HG03354 (cell line): ENCODE measurements around the gene ABCA5.

Experiments used
- ATAC-seq: cut with Tn5 transposase; IDR thresholded peaks from one replicate; pipeline ENCODE4 v1.9.1; 2021; ENCODE audit warnings: mild to moderate bottlenecking; ENCODE audit not compliant: unreplicated experiment, poor library complexity, severe bottlenecking

Gene ABCA5

GRCh38 chr17:69327060-69327831, at the start of gene ABCA5:
TSS of gene ABCA5 (minus strand) at chr17:69327133. CDS start at chr17:69314415, 12,718 bp downstream.
- ATAC-seq, result peak; percentile 93

GRCh38 chr17:69375229-69375628, 48.3 kb upstream of the ABCA5 start:
- ATAC-seq, result no peak

- no peak for ATAC-seq
These were observed 46.1 kb upstream of the ABCA5 start for GRCh38 chr17:69373069-69373468.

GRCh38 chr17:69367298-69367697, 40.4 kb upstream of the ABCA5 start:
- ATAC-seq, result peak; percentile 95

- no peak for ATAC-seq
These were observed 36.7 kb upstream of the ABCA5 start for GRCh38 chr17:69363488-69364210.

GRCh38 chr17:69361156-69361555, 34.2 kb upstream of the ABCA5 start:
- no peak for ATAC-seq

GRCh38 chr17:69358688-69359596, 32.0 kb upstream of the ABCA5 start:
- no peak for ATAC-seq

GRCh38 chr17:69357701-69358100, 30.8 kb upstream of the ABCA5 start:
- no peak for ATAC-seq

- no peak for ATAC-seq
These were observed 29.7 kb upstream of the ABCA5 start for GRCh38 chr17:69356625-69357024.

GRCh38 chr17:69350911-69351310, 24.0 kb upstream of the ABCA5 start:
- ATAC-seq, result no peak

GRCh38 chr17:69348429-69348828, 21.5 kb upstream of the ABCA5 start:
- no peak for ATAC-seq

GRCh38 chr17:69346766-69347165, 19.8 kb upstream of the ABCA5 start:
- no peak for ATAC-seq

- ATAC-seq, result no peak
These were observed 18.0 kb upstream of the ABCA5 start for GRCh38 chr17:69344939-69345338.

- no peak for ATAC-seq
These were observed 16.1 kb upstream of the ABCA5 start for GRCh38 chr17:69342896-69343644.

GRCh38 chr17:69339937-69340336, 13.0 kb upstream of the ABCA5 start:
- ATAC-seq, result no peak

- no peak for ATAC-seq
These were observed 10.1 kb upstream of the ABCA5 start for GRCh38 chr17:69336996-69337395.

GRCh38 chr17:69336580-69336979, 9.6 kb upstream of the ABCA5 start:
- no peak for ATAC-seq

- peak; percentile 64 for ATAC-seq
These were observed 8.1 kb upstream of the ABCA5 start for GRCh38 chr17:69335058-69335457.

- no peak for ATAC-seq
These were observed 6.6 kb upstream of the ABCA5 start for GRCh38 chr17:69333561-69333960.

- no peak for ATAC-seq
These were observed 4.8 kb upstream of the ABCA5 start for GRCh38 chr17:69331756-69332155.
